ENCODE measurements around the gene TCF7. TPM values are rescaled to one million over a fixed set of nuclear protein-coding genes. Genes with fewer than 3 reads are reported as not detected.

Gene TCF7
- total RNA-seq, 1 experiment from 2014 or later: 18.2 TPM

- H3K9me3 ChIP-seq (ENCODE audit: control insufficient read depth, low read depth, low read length): no peaks in the 10 kb centered on the region
- H3K27ac ChIP-seq (ENCODE audit: insufficient read length, low read depth, low read length): no peak overlapping the region
- no peak overlapping the region for H3T11ph ChIP-seq (ENCODE audit: low read length)
- H2BK12ac ChIP-seq (ENCODE audit: insufficient read length, low read depth, low read length): no peak overlapping the region
- no peak overlapping the region for H2BK15ac ChIP-seq (ENCODE audit: low read depth, low read length)
- peaks cover 5% of the 10 kb centered on the region; the same call in 1 of the 2 replicates for H3K27me3 ChIP-seq (ENCODE audit: insufficient read depth, low read length)
- Mint-ChIP-seq H3K4me1 (peaks cover 42 to 43% of the 10 kb centered on the region in 2 experiments), H3K27me3 (ENCODE audit: low read depth) (peaks cover 57% of the 10 kb centered on the region), H3K36me3 (ENCODE audit: insufficient read depth in 1 of 3, low read depth in 3 of 3) (no peaks in the 10 kb centered on the region), H3K4me3 (no peak overlapping the region; a peak in 1 of 5 replicates), H3K9me3 (no peaks in the 10 kb centered on the region), H3K27ac (no peak overlapping the region)
- TF ChIP-seq CTCF (conservative IDR thresholded peaks at IDR 0.05): no peak
- H2AFZ ChIP-seq (ENCODE audit: low read length): no peak overlapping the region
- no peak overlapping the region for H4K91ac ChIP-seq (ENCODE audit: insufficient read length, low read depth, low read length)
- H2BK120ac ChIP-seq (ENCODE audit: low read depth, low read length, poor library complexity, severe bottlenecking): no peak overlapping the region
- no peak overlapping the region for H2BK5ac ChIP-seq (ENCODE audit: insufficient read length, low read length)
- no peak overlapping the region for H3K23ac ChIP-seq (ENCODE audit: insufficient read length, low read depth, low read length)
- WGBS (ENCODE audit: extremely low coverage, insufficient read length, low lambda C conversion rate): no CpG with 5 or more reads among the region's 3 CpGs
- no peak overlapping the region for H2BK20ac ChIP-seq (ENCODE audit: low read depth, low read length, poor library complexity, severe bottlenecking)
- no peak overlapping the region for H4K8ac ChIP-seq (replicated peaks; ENCODE audit: insufficient read length, low read depth, low read length)
- peaks cover 3% of the 10 kb centered on the region for H4K20me1 ChIP-seq (ENCODE audit: control insufficient read depth, insufficient read depth, insufficient read length)
- no peaks in the 10 kb centered on the region for H3K4me1 ChIP-seq (ENCODE audit: insufficient read depth, low read length)
- DNase-seq: no peak
- H3K18ac ChIP-seq (ENCODE audit: insufficient read length, low read depth, low read length): no peak overlapping the region
- no peaks in the 10 kb centered on the region for H3K79me1 ChIP-seq (ENCODE audit: insufficient read depth, low read depth, low read length, poor library complexity, severe bottlenecking)
- H3K4ac ChIP-seq (ENCODE audit: low read depth, low read length): no peak overlapping the region
- H3K23me2 ChIP-seq (ENCODE audit: insufficient read length, low read depth, low read length, poor library complexity, severe bottlenecking): no peaks in the 10 kb centered on the region
- no peak overlapping the region for H4K5ac ChIP-seq (ENCODE audit: insufficient read length, low read depth, low read length)
- no peak overlapping the region for H3K14ac ChIP-seq (ENCODE audit: insufficient read depth, low read length)
- no peaks in the 10 kb centered on the region for H3K79me2 ChIP-seq (ENCODE audit: insufficient read depth, low read length)
- H3K56ac ChIP-seq (ENCODE audit: insufficient read length, low read depth, low read length): no peak overlapping the region
- no peak overlapping the region for H3K9ac ChIP-seq (ENCODE audit: extremely low read depth, insufficient read length, low read length)
- H2AK5ac ChIP-seq (ENCODE audit: insufficient read length, low read length): no peak overlapping the region
- no peak overlapping the region for H3K4me2 ChIP-seq (ENCODE audit: insufficient read depth, insufficient read length, low read length)
Observed at GRCh38 chr5:134095293-134095692, 19.2 kb upstream of the TCF7 start.

All from H9 (cell line).